ENCODE results near the gene MAL. TPM values are rescaled to one million over a fixed set of nuclear protein-coding genes. Genes with fewer than 3 reads are reported as not detected.
A peak's percentile ranks its signal among the peaks of the same experiment; 100 is the strongest.

Gene MAL
- total RNA-seq, 6 experiments from 2014 or later = not detected

DNA sequence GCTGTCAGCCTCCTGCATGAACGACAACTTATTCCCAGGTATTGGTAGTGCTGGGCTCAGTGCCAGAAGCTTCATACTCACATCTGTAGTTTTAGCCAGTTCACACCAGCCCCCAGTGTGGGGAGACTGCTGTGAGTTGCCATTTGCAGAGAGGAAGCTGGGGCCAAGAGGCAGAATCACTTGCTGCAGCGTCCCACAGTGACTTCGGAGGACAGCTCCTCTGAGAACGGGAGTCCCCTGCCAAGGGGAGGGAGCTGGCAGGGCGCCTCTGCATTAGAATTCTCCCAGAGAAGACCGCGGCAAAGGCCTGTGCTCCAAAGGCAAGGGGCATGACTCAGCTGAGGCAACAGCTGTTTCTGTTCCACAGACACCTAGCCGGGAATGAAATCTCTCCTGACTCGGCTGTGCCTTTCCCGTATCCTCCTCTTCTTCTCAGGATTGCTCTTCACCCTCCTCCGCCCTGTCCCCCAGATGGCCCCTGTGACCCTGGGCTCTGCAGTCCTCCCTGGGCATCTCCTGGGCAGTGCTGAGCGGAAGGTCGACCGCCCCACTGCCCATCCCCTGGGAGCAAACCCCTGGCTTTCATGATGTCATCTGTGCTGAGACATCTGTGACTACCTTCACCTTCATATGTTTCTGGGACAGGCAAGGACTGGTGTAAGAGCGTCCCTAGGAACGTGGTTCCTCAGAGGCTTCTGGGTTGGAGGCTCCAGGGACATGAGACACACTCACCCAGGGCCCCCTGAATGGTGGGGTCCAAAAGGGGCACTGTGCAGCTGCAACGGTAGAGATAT lies 18.0 kb downstream of the MAL start:
- DNase-seq = peak; percentile 67
- no peak overlapping the region for H3K4me3 Mint-ChIP-seq
- H3K27me3 Mint-ChIP-seq (ENCODE audit: insufficient read depth) = peaks cover 37% of the 10 kb centered on the region
- H3K9me3 Mint-ChIP-seq = peaks cover 11% of the 10 kb centered on the region
- H3K27ac Mint-ChIP-seq = no peak overlapping the region
- no peak for TF ChIP-seq CTCF (IDR thresholded peaks at IDR 0.05)
- peaks cover 11% of the 10 kb centered on the region for H3K4me1 Mint-ChIP-seq (ENCODE audit: low read depth)
- no peaks in the 10 kb centered on the region; the same call in 1 of the 2 replicates for H3K36me3 Mint-ChIP-seq (ENCODE audit: low read depth)

- Mint-ChIP-seq H3K27me3 (ENCODE audit: insufficient read depth) (peaks cover 43% of the 10 kb centered on the region), H3K9me3 (no peaks in the 10 kb centered on the region; the same call in 1 of the 2 replicates), H3K4me1 (ENCODE audit: low read depth) (peaks cover 11% of the 10 kb centered on the region), H3K36me3 (ENCODE audit: low read depth) (no peaks in the 10 kb centered on the region), H3K27ac (no peak overlapping the region), H3K4me3 (no peak overlapping the region)
- no peak for DNase-seq
- no peak for TF ChIP-seq CTCF (IDR thresholded peaks at IDR 0.05)
These were observed 19.1 kb downstream of the MAL start for GRCh38 chr2:95044601-95045000.

GRCh38 chr2:95046371-95047112 lies 21.0 kb downstream of the MAL start:
- no peaks in the 10 kb centered on the region for H3K9me3 Mint-ChIP-seq
- peaks cover 54% of the 10 kb centered on the region for H3K27me3 Mint-ChIP-seq (ENCODE audit: insufficient read depth)
- H3K4me1 Mint-ChIP-seq (ENCODE audit: low read depth) = peaks cover 11% of the 10 kb centered on the region
- no peaks in the 10 kb centered on the region for H3K36me3 Mint-ChIP-seq (ENCODE audit: low read depth)
- no peak overlapping the region for H3K4me3 Mint-ChIP-seq
- DNase-seq = no peak
- TF ChIP-seq CTCF (IDR thresholded peaks at IDR 0.05) = no peak
- no peak overlapping the region for H3K27ac Mint-ChIP-seq

DNA sequence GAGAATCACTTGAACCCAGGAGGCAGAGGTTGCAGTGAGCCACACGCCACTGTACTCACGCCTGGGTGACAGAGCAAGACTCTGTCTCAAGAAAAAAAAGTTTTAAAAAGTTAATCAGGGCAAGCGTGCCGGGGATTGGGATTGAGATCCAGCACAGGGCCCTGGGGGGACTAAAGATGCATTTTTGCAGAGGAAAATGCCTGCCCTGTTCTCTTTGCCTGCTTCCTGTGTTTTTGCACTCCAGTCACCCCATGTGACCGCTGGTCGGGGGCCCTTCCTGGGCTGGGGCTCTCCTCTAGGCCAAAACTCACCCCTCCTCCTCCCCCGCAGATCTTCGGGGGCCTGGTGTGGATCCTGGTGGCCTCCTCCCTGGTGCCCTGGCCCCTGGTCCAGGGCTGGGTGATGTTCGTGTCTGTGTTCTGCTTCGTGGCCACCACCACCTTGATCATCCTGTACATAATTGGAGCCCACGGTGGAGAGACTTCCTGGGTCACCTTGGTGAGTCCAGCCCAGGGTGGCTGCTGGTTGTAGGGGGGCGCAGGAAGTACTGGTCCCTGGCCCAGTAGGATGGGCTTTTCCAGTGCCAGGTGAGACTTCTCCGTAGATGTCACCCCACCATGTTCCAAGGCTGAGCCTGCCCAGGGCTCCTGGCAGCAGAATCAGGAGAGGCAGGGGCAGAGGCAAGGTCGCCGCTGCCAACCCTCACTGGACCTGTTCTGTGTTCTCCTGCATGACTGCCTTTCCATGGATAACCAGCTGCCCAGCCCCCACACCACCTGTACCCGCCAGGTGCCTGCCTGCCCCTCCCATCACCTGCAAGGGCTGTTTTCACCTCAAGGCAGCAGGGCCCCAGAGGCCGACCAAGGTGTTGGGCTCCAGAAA lies 22.4 kb downstream of the MAL start:
- no peaks in the 10 kb centered on the region for H3K9me3 Mint-ChIP-seq
- TF ChIP-seq CTCF (IDR thresholded peaks at IDR 0.05) = no peak
- H3K4me1 Mint-ChIP-seq (ENCODE audit: low read depth) = peaks cover 11% of the 10 kb centered on the region
- no peak overlapping the region for H3K4me3 Mint-ChIP-seq
- DNase-seq = no peak
- H3K36me3 Mint-ChIP-seq (ENCODE audit: low read depth) = no peaks in the 10 kb centered on the region
- H3K27ac Mint-ChIP-seq = no peak overlapping the region
- H3K27me3 Mint-ChIP-seq (ENCODE audit: insufficient read depth) = peaks cover 46% of the 10 kb centered on the region

Measured in HFFc6 (cell line).